ENCODE measurements around the gene XIST.
"Not testable (repeated sequence)": the region's sequence is repeated elsewhere in the genome, so short reads cannot be mapped to it uniquely, and the experiment has no call there.

XIST gene

GRCh38 chrX:73838123-73838522 is 14.4 kb downstream of the XIST start:
- DNase-seq: no peak

GRCh38 chrX:73836956-73837477 is 15.5 kb downstream of the XIST start:
- DNase-seq: no peak

- no peak for DNase-seq
These were observed 18.3 kb downstream of the XIST start for GRCh38 chrX:73834219-73834618.

GRCh38 chrX:73832319-73832718 is 20.2 kb downstream of the XIST start:
- no peak for DNase-seq

GRCh38 chrX:73831500-73831899 is 21.0 kb downstream of the XIST start:
- DNase-seq: no peak

- no peak for DNase-seq
These were observed 21.8 kb downstream of the XIST start for GRCh38 chrX:73830489-73831414.

- no peak for DNase-seq
These were observed 22.5 kb downstream of the XIST start for GRCh38 chrX:73829890-73830466.

GRCh38 chrX:73828080-73828720 is 24.3 kb downstream of the XIST start:
- no peak for DNase-seq

GRCh38 chrX:73827406-73827805 is 25.1 kb downstream of the XIST start:
- no peak for DNase-seq

- DNase-seq: no peak
These were observed 25.5 kb downstream of the XIST start for GRCh38 chrX:73826996-73827395.

GRCh38 chrX:73825569-73825968 is 26.9 kb downstream of the XIST start:
- no peak for DNase-seq

- DNase-seq: no peak
These were observed 29.0 kb downstream of the XIST start for GRCh38 chrX:73823473-73824004.

- no peak for DNase-seq
These were observed 29.7 kb downstream of the XIST start for GRCh38 chrX:73822775-73823174.

- no peak for DNase-seq
These were observed 30.5 kb downstream of the XIST start for GRCh38 chrX:73821921-73822559.

GRCh38 chrX:73819864-73820558 is 32.5 kb downstream of the XIST start:
- not testable (repeated sequence) for DNase-seq

GRCh38 chrX:73818200-73819116 is 34.1 kb downstream of the XIST start:
- DNase-seq: no peak

- no peak for DNase-seq
These were observed 34.9 kb downstream of the XIST start for GRCh38 chrX:73817393-73818199.

- DNase-seq: no peak
These were observed 40.3 kb downstream of the XIST start for GRCh38 chrX:73812256-73812655.

- not testable (repeated sequence) for DNase-seq
These were observed 48.4 kb downstream of the XIST start for GRCh38 chrX:73804109-73804508.

GRCh38 chrX:73799888-73800287 is 52.6 kb downstream of the XIST start:
- no peak for DNase-seq
